Esophagus squamous epithelium (tissue), 5 donors: Measurements from ENCODE around the gene TP63. TPM values are rescaled to one million over a fixed set of nuclear protein-coding genes. Genes with fewer than 3 reads are reported as not detected.

Experiments
- DNase-seq: peaks from one replicate; lab custom pipeline; 2025; lab: John Stamatoyannopoulos, UW
- H3K27ac ChIP-seq, 4 donors: fragments of 200-600 bp; sonication (generic); one replicate each; pipeline ENCODE4 v1.5.1; 2016 to 2019; ENCODE audit warnings: mild to moderate bottlenecking in 1 of 4
- H3K27me3 ChIP-seq, 4 donors: fragments of 200-600 bp; sonication (generic); 1 replicate in 3 of 4; 2 replicates in 1 of 4; pipeline versions ENCODE4 v1.5.1 to v1.6.0; 2017 to 2021; ENCODE audit warnings: antibody characterized with exemption in 1 of 4
- H3K36me3 ChIP-seq, 3 donors: fragments of 200-600 bp; sonication (generic); one replicate each; pipeline ENCODE4 v1.5.1; 2016 to 2019
- H3K4me1 ChIP-seq, 3 donors: fragments of 200-600 bp; sonication (generic); one replicate each; pipeline ENCODE4 v1.5.1; 2017 to 2019
- H3K4me3 ChIP-seq, 4 donors: fragments of 200-600 bp; sonication (generic); 1 replicate in 3 of 4; 2 replicates in 1 of 4; pipeline ENCODE4 v1.5.1; 2016 to 2019; ENCODE audit warnings: mild to moderate bottlenecking in 2 of 4, moderate library complexity in 1 of 4
- H3K9me3 ChIP-seq, 3 donors: fragments of 200-600 bp; sonication (generic); one replicate each; pipeline ENCODE4 v1.5.1; 2016 to 2019
- POLR2A ChIP-seq, 4 donors: fragments of 450-650 bp; IDR thresholded peaks; one replicate each; pipeline ENCODE4 v1.6.1; 2017; ENCODE audit warnings: antibody characterized with exemption in 4 of 4, mild to moderate bottlenecking in 4 of 4, moderate library complexity in 3 of 4
- WGBS, 2 donors: methylation state at CpG; one replicate each; pipeline ENCODE4 v1.1.5; 2018; 5-methylcytosine and 5-hydroxymethylcytosine counted together
- intact Hi-C: fragments of 100-400 bp; cut with DNase I; formaldehyde crosslinking; loops from one replicate; pipeline ENCODE4 v1.15.0; 2022
- total RNA-seq, 4 donors: library from RNA; depleted of rRNA; stranded (reverse); fragments of >200 nt; gene quantifications; one replicate each; pipeline ENCODE4 v1.1.0, GENCODE V29; 2016
- TF ChIP-seq, protein P1 (sequence below), 6 experiments: fragments of 450-650 bp in 4 of 6; fragments of 200-600 bp in 2 of 6; sonication (generic) in 2 of 6; IDR thresholded peaks; one replicate each; pipeline ENCODE4 v1.5.1; 2016 to 2019; ENCODE audit warnings: antibody characterized with exemption in 6 of 6, mild to moderate bottlenecking in 4 of 6, moderate library complexity in 4 of 6
- donor health status: DM: yes; HTN: yes; CAD: no.

TP63 gene
- total RNA-seq, 4 donors from 2014 or later: 111 to 162 (median 137) TPM

DNA sequence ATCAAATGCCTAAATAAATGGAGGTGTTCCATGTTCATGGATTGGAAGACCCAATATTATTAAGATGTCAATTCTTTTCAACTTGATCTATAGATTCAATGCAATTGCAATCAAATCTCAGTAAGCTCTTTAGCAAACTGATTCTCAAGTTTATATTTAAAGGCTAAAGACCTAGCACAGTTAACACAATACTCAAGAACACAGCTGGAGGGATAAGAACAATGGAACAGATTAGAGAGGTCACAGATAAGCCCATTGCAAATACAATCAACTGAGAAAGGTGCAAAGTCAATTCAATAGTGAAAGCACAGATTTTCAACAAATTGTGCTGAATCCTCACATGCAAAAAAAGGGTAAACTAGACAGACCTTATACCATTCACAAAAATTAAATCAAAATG lies 290.6 kb downstream of the TP63 start:
- Histone ChIP-seq H3K4me1 (no peaks in the 10 kb centered on the region), H3K36me3 (no peaks in the 10 kb centered on the region), H3K27me3 (no peaks in the 10 kb centered on the region), H3K27ac (no peak overlapping the region), H3K9me3 (no peaks in the 10 kb centered on the region), H3K4me3 (no peak overlapping the region)
- TF ChIP-seq, protein P1, sequence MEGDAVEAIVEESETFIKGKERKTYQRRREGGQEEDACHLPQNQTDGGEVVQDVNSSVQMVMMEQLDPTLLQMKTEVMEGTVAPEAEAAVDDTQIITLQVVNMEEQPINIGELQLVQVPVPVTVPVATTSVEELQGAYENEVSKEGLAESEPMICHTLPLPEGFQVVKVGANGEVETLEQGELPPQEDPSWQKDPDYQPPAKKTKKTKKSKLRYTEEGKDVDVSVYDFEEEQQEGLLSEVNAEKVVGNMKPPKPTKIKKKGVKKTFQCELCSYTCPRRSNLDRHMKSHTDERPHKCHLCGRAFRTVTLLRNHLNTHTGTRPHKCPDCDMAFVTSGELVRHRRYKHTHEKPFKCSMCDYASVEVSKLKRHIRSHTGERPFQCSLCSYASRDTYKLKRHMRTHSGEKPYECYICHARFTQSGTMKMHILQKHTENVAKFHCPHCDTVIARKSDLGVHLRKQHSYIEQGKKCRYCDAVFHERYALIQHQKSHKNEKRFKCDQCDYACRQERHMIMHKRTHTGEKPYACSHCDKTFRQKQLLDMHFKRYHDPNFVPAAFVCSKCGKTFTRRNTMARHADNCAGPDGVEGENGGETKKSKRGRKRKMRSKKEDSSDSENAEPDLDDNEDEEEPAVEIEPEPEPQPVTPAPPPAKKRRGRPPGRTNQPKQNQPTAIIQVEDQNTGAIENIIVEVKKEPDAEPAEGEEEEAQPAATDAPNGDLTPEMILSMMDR (IDR thresholded peaks at IDR 0.05): no peak
- no peak for TF ChIP-seq POLR2A (IDR thresholded peaks at IDR 0.05)
- intact Hi-C loops: no loop called here
- DNase-seq: no peak

DNA sequence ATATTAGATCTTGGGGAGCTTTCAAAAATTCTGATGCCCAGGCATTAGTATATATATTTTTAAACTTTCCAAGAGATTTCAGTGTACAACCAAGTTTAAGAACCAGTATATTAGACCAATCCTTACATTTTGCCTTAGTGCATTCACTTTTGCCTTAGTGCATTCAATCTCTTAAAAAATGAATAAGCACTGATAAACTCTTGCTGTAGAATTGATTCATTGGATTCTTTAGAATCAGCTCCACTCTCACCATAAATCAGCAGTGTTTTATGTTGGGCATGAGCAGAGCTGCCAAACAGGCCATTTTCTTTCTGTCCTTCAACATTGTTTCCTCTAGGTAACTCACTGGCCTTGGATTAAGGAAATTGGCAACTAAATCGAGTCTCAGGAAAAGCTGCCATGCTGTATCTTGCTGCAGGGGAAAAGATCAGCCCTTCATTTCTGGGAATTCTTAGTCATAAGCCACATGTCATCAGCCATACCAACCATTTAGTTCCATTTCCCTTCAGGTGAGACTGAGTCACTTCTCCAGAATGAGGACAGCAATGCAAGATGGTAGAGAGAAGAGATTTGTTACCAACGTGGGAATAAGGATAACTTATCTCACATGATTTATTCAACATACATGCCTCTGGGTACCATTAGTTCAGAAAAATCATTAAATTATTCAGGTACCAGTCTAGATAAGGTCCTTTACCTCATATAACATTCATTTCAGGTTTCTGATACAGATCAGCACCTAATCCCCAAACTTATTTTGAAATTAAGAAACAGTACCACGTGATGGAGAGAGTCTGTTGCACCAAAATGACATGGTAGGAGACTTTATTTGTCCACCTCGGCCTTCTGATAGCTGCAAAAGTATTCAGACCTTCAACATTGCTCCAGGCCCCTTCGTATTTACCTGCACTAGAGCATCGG lies 297.0 kb downstream of the TP63 start:
- no peak for TF ChIP-seq POLR2A (IDR thresholded peaks at IDR 0.05)
- TF ChIP-seq, protein P1 (IDR thresholded peaks at IDR 0.05): no peak
- peak overlapping the region; percentile 7 to 69 (median 44) for H3K27ac ChIP-seq
- H3K4me3 ChIP-seq: no peak overlapping the region
- no peak for DNase-seq
- whole genome bisulfite sequencing, 2 donors: 60 to 61% methylated on average over 6 of the region's 6 CpGs
- H3K4me1 ChIP-seq: peaks cover 0 to 22% (median 4%) of the 10 kb centered on the region in 3 donors
- no peaks in the 10 kb centered on the region for H3K27me3 ChIP-seq
- H3K36me3 ChIP-seq: no peaks in the 10 kb centered on the region
- H3K9me3 ChIP-seq: no peaks in the 10 kb centered on the region
- intact Hi-C loops: no loop called here

DNA sequence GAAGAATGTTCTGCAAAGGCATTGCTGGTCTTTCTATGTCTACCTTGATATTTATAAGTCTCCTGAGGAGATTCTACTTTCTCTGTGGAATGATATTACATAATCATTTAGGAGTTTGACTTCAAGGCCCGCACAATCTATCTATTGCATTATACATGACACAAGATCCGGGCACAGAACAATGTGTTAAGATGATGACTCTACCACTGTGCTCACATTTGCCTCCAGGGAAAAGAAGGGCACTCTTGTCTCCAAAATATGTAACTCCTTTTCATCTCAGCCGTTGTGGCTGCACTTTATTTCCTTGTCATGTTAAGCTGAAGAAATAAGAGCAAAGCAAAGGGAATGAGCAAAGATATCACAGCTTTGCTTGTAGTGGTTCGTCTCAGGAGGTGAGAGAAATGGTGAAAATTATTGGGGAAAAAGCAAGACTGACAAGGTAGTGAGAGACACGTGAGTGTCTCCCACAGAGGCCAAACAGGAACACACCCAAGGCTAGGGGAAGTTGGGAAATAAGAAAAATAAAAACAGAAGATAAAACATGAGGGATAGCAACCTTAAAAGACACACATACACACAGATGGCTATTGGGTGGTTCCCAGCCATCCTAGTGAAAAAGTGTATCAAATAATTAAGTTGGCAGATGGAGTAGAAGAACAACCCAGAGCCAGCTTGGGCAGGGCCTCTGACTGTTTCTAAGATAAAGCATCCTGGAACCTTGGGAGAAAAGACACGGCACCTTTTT lies 305.2 kb downstream of the TP63 start:
- Histone ChIP-seq H3K4me3 (no peak overlapping the region), H3K27me3 (no peaks in the 10 kb centered on the region), H3K36me3 (no peaks in the 10 kb centered on the region), H3K27ac (peak overlapping the region; percentile 65 to 81 (median 74)), H3K9me3 (no peaks in the 10 kb centered on the region), H3K4me1 (peaks cover 9 to 43% (median 12%) of the 10 kb centered on the region in 3 donors)
- 31 to 39% methylated on average over 6 of the region's 6 CpGs for WGBS, 2 donors
- DNase-seq: no peak
- TF ChIP-seq, protein P1 (IDR thresholded peaks at IDR 0.05): no peak
- TF ChIP-seq POLR2A (IDR thresholded peaks at IDR 0.05): no peak
- intact Hi-C loops: no loop called here

DNA sequence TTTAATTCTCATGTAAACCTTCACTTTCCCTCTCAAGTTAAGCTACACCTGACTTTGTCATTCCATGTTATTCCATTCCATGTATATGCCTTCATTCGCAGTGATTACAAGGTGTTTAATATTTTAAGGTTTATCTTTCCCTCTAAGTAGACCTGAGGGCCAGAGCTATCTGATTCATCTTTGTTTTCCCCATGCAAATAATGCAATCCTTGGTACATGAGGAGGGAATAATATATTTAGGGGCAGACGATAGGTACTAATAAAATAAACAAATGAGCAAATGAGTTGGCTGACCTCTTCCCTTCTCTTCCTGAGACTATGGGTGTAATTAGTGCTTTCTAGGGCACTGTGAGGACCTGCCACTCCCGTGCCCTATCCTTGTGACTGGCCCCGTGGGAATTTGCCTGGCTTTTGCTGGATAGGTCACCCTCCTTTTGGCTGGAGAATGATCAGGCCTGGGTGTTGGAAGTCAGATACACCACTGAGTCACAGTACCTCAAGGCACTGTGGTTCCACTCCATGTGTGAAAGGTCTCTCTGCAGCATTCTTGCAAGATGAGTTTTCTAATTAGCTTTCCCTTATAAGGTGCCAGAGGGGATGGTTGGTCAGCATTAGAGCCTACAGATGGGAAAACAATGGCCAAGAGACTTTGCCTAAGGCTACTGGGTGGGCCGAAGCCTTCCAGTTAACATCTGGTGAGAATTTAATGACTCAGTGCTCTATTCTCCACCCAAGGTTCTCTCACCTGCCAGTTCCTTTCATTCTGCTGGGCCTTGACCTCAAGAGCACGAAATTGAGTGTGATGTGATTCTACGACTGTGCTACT lies 306.3 kb downstream of the TP63 start:
- TF ChIP-seq, protein P1 (IDR thresholded peaks at IDR 0.05): no peak
- TF ChIP-seq POLR2A (IDR thresholded peaks at IDR 0.05): no peak
- intact Hi-C loops: no loop called here
- H3K36me3 ChIP-seq: no peaks in the 10 kb centered on the region
- H3K27me3 ChIP-seq: no peaks in the 10 kb centered on the region
- WGBS, 2 donors: 30 to 33% methylated on average over 7 of the region's 7 CpGs
- H3K4me3 ChIP-seq: no peak overlapping the region
- peak overlapping the region; percentile 71 to 93 (median 78) for H3K27ac ChIP-seq
- DNase-seq: no peak
- peaks cover 14 to 55% (median 18%) of the 10 kb centered on the region in 3 donors for H3K4me1 ChIP-seq
- H3K9me3 ChIP-seq: no peaks in the 10 kb centered on the region
